ENCODE measurements around the gene BCAN.

The BCAN gene

DNA sequence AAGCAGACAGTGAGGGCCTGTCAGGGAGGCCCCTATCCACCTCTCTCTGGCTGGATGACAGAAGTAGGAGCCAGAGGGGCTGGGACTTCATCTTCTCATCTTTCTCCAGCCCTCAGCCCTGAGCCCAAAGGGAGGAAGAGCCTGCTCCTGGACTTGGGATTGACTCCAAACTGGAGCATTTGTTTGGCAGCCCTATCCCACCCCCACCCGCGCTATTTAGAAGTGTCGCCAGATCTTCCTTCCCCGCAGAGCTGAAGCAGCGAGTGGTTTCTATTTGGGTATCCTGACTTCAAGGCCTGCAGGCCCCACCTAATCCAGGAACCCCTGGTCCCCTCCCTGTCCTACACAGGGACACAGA, 25.7 kb downstream of the BCAN start:
- Histone ChIP-seq H3K9me3 (ENCODE audit: control extremely low read depth in 1 of 5, control insufficient read depth in 4 of 5, insufficient read depth in 2 of 5, low read depth in 1 of 5, low read length in 4 of 5) (no peaks in the 10 kb centered on the region), H3K4me1 (ENCODE audit: control extremely low read depth in 1 of 4, control insufficient read depth in 4 of 4, insufficient read depth in 4 of 4, low read length in 3 of 4) (peaks cover 0 to 29% (median 21%) of the 10 kb centered on the region in 4 experiments), H3K27ac (ENCODE audit: insufficient read depth in 1 of 2, low read depth in 1 of 2, low read length in 2 of 2, poor library complexity in 1 of 2, severe bottlenecking in 2 of 2) (no peak overlapping the region), H3K36me3 (ENCODE audit: control insufficient read depth in 4 of 4, insufficient read depth in 4 of 4, low read length in 3 of 4) (no peaks in the 10 kb centered on the region), H3K4me3 (ENCODE audit: control insufficient read depth in 1 of 7, extremely low read depth in 1 of 7, insufficient read depth in 4 of 7, low read depth in 2 of 7, low read length in 6 of 7) (no peak overlapping the region), H3K27me3 (replicated peaks in 2 of 5; ENCODE audit: control insufficient read depth in 4 of 5, insufficient read depth in 5 of 5, low read length in 4 of 5) (peaks cover 0 to 17% (median 0%) of the 10 kb centered on the region in 5 experiments)
- no peak for DNase-seq
- WGBS (ENCODE audit: insufficient coverage) = 100% methylated on average over 4 of the region's 5 CpGs
- ChIA-PET CTCF (interaction anchor here (0.8 to 16.8 kb wide), 2 partner anchors 13 to 41 kb away, joined by 5 to 351 read pairs; partner anchors contain the start of gene NES), POLR2A (no interaction called here)

DNA sequence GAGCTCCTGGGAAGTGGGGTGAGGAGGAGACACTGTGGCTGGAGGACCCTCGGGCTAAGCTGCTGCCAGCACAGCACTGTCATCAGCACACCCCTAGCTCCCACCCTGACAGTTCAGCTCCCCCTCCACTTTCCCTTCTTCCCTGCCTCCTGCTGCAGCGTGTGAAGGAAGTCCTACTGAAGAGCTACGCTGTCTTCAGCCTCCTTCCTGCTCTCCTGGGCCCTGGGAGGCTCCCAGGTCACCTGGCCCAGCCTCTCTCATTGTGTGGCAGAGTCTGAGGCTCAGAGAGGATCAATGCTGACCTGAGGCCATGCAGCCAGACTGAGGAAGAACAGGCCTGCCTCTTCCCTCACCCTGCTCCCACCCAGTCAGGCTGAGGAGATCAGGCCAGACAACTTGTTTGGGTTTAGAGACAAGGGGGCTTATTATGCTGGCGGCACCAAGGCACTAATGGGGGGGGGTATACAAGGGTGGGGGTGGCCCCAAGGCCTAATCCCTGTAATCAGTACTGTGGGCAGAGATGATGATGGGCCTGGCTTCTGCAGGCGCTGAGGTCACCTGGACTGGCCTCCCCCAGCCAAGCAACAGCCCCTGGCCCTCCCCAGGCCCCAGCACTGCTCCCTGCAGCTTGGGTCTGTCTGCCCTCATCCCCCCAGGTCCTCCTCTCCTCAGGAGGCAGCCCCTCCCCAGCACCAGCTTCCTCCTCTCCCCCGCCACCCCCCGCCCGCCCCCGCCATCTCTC, 26.2 kb downstream of the BCAN start:
- Histone ChIP-seq H3K4me1 (ENCODE audit: control extremely low read depth in 1 of 4, control insufficient read depth in 4 of 4, insufficient read depth in 4 of 4, low read length in 3 of 4) (peaks cover 0 to 24% (median 15%) of the 10 kb centered on the region in 4 experiments), H3K4me3 (ENCODE audit: control insufficient read depth in 1 of 7, extremely low read depth in 1 of 7, insufficient read depth in 4 of 7, low read depth in 2 of 7, low read length in 6 of 7) (no peak overlapping the region), H3K9me3 (ENCODE audit: control extremely low read depth in 1 of 5, control insufficient read depth in 4 of 5, insufficient read depth in 2 of 5, low read depth in 1 of 5, low read length in 4 of 5) (no peaks in the 10 kb centered on the region), H3K27ac (ENCODE audit: insufficient read depth in 1 of 2, low read depth in 1 of 2, low read length in 2 of 2, poor library complexity in 1 of 2, severe bottlenecking in 2 of 2) (no peak overlapping the region), H3K36me3 (ENCODE audit: control insufficient read depth in 4 of 4, insufficient read depth in 4 of 4, low read length in 3 of 4) (no peaks in the 10 kb centered on the region), H3K27me3 (replicated peaks in 2 of 5; ENCODE audit: control insufficient read depth in 4 of 5, insufficient read depth in 5 of 5, low read length in 4 of 5) (peaks cover 0 to 22% (median 0%) of the 10 kb centered on the region in 5 experiments)
- no peak for DNase-seq
- 100% methylated on average over 2 of the region's 9 CpGs for WGBS (ENCODE audit: insufficient coverage)
- POLR2A ChIA-PET = no interaction called here
- CTCF ChIA-PET = interaction anchor here (0.8 to 24.9 kb wide), 3 partner anchors 6 to 41 kb away, joined by 5 to 351 read pairs (median 351); partner anchors contain the start of gene NES

DNA sequence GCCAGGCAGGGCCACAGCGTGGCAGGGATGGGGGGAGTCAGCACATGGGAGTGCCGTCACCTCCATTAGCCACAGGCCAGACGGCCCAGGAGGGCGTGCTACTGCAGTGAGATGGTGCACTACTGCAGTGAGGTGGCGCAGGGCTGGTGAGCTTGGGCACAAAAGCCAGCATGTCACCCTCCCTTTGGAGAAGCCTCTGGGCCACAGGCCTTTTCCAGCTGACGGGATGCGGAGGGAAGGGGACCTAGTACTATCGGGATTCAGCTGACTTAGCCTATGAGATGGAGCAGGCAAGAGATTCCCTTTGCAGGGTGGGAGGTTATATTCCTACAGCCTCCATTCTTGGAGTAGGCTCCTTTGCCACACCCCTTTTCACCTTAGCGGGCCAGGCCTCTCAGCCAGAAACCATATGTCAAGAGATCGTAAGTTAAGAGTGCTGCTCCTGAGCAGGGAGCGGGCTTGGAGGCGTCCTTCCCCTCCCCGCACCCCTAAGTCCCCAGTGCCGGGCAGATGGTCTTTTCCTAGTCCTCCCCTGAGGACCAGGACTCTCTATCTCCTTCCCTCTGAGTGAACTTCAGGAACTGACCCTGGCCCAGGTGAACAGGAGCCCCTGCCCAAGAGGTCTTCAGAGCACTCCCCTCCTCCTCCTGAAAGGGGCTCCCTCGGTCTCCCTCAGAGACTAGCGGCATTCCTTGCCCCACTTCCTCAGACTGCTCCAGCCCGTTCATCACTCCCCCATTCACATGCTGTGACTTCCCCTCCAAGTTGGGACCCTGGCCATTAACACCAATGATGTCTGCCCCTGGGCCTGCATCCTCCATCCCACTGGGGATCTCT, 27.1 kb downstream of the BCAN start:
- Histone ChIP-seq H3K4me1 (ENCODE audit: control extremely low read depth in 1 of 4, control insufficient read depth in 4 of 4, insufficient read depth in 4 of 4, low read length in 3 of 4) (peaks cover 0 to 16% (median 10%) of the 10 kb centered on the region in 4 experiments), H3K36me3 (ENCODE audit: control insufficient read depth in 4 of 4, insufficient read depth in 4 of 4, low read length in 3 of 4) (no peaks in the 10 kb centered on the region), H3K27ac (ENCODE audit: insufficient read depth in 1 of 2, low read depth in 1 of 2, low read length in 2 of 2, poor library complexity in 1 of 2, severe bottlenecking in 2 of 2) (no peak overlapping the region), H3K9me3 (ENCODE audit: control extremely low read depth in 1 of 5, control insufficient read depth in 4 of 5, insufficient read depth in 2 of 5, low read depth in 1 of 5, low read length in 4 of 5) (no peaks in the 10 kb centered on the region), H3K4me3 (ENCODE audit: control insufficient read depth in 1 of 7, extremely low read depth in 1 of 7, insufficient read depth in 4 of 7, low read depth in 2 of 7, low read length in 6 of 7) (no peak overlapping the region), H3K27me3 (replicated peaks in 2 of 5; ENCODE audit: control insufficient read depth in 4 of 5, insufficient read depth in 5 of 5, low read length in 4 of 5) (peaks cover 0 to 30% (median 0%) of the 10 kb centered on the region in 5 experiments)
- no peak for DNase-seq
- POLR2A ChIA-PET = no interaction called here
- CTCF ChIA-PET = interaction anchor here (1.6 to 24.9 kb wide), 3 partner anchors 6 to 58 kb away, joined by 3 to 351 read pairs (median 351); partner anchors contain the start of gene NES
- 90% methylated on average over 17 of the region's 17 CpGs for WGBS (ENCODE audit: insufficient coverage)

DNA sequence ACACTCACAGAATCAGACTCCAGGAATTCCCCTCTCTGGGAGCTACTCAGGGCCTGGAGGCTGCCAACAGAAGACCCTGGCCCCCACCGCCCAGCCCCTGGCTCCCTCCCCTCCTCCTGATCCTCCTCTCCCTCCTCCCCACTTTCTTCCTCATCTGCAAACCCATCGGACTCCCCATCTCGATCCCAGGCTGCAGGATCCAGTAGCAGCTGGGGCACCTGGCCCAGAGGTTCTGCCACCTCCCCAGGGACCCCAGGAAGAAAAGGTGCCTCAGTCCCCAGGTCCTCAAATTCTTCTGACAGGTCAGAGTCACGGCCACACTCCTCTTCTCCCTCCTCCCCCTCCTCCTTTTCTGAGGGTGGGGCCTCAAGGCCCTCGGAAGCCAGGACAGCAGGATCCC, 27.9 kb downstream of the BCAN start:
- CTCF ChIA-PET = interaction anchor here (1.6 to 24.9 kb wide), 4 partner anchors 7 to 57 kb away, joined by 3 to 351 read pairs (median 180); partner anchors contain the start of gene NES
- Histone ChIP-seq H3K27me3 (replicated peaks in 2 of 5; ENCODE audit: control insufficient read depth in 4 of 5, insufficient read depth in 5 of 5, low read length in 4 of 5) (peaks cover 0 to 37% (median 5%) of the 10 kb centered on the region in 5 experiments), H3K4me3 (ENCODE audit: control insufficient read depth in 1 of 7, extremely low read depth in 1 of 7, insufficient read depth in 4 of 7, low read depth in 2 of 7, low read length in 6 of 7) (no peak overlapping the region), H3K36me3 (ENCODE audit: control insufficient read depth in 4 of 4, insufficient read depth in 4 of 4, low read length in 3 of 4) (no peaks in the 10 kb centered on the region), H3K4me1 (ENCODE audit: control extremely low read depth in 1 of 4, control insufficient read depth in 4 of 4, insufficient read depth in 4 of 4, low read length in 3 of 4) (peaks cover 0 to 8% (median 5%) of the 10 kb centered on the region in 4 experiments), H3K9me3 (ENCODE audit: control extremely low read depth in 1 of 5, control insufficient read depth in 4 of 5, insufficient read depth in 2 of 5, low read depth in 1 of 5, low read length in 4 of 5) (no peaks in the 10 kb centered on the region), H3K27ac (ENCODE audit: insufficient read depth in 1 of 2, low read depth in 1 of 2, low read length in 2 of 2, poor library complexity in 1 of 2, severe bottlenecking in 2 of 2) (no peak overlapping the region)
- DNase-seq = no peak
- POLR2A ChIA-PET = no interaction called here
- WGBS (ENCODE audit: insufficient coverage) = 44% methylated on average over 2 of the region's 5 CpGs

DNA sequence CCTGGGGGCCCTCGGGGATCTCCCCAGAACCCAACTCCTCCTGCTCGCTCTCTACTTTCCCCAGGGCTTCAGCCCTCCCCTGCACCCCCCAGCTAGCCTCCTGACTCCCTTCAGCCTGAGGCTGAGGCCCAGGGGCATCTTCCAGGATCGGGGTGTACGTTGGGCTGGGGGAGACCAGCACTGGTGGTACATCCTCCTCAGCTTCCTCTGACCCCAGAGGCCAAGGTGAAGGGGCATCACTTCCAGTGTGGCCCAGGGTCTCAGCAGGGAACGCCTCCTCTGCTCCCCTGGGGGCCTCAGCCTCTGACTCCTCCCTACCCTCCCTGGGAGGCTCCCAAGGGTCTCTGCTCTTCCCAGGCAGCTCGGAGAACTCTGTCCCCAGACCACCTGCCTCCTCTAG, 28.4 kb downstream of the BCAN start:
- Histone ChIP-seq H3K4me1 (ENCODE audit: control extremely low read depth in 1 of 4, control insufficient read depth in 4 of 4, insufficient read depth in 4 of 4, low read length in 3 of 4) (peaks cover 0 to 3% (median under 1%) of the 10 kb centered on the region in 4 experiments), H3K4me3 (ENCODE audit: control insufficient read depth in 1 of 7, extremely low read depth in 1 of 7, insufficient read depth in 4 of 7, low read depth in 2 of 7, low read length in 6 of 7) (no peak overlapping the region), H3K27me3 (replicated peaks in 2 of 5; ENCODE audit: control insufficient read depth in 4 of 5, insufficient read depth in 5 of 5, low read length in 4 of 5) (peaks cover 0 to 40% (median 9%) of the 10 kb centered on the region in 5 experiments), H3K9me3 (ENCODE audit: control extremely low read depth in 1 of 5, control insufficient read depth in 4 of 5, insufficient read depth in 2 of 5, low read depth in 1 of 5, low read length in 4 of 5) (no peaks in the 10 kb centered on the region), H3K36me3 (ENCODE audit: control insufficient read depth in 4 of 4, insufficient read depth in 4 of 4, low read length in 3 of 4) (no peaks in the 10 kb centered on the region), H3K27ac (ENCODE audit: insufficient read depth in 1 of 2, low read depth in 1 of 2, low read length in 2 of 2, poor library complexity in 1 of 2, severe bottlenecking in 2 of 2) (no peak overlapping the region)
- WGBS (ENCODE audit: insufficient coverage) = 88% methylated on average over 5 of the region's 6 CpGs
- ChIA-PET POLR2A (no interaction called here), CTCF (interaction anchor here (1.6 to 24.9 kb wide), 4 partner anchors 8 to 56 kb away, joined by 3 to 351 read pairs (median 180); partner anchors contain the start of gene NES)
- DNase-seq = no peak

DNA sequence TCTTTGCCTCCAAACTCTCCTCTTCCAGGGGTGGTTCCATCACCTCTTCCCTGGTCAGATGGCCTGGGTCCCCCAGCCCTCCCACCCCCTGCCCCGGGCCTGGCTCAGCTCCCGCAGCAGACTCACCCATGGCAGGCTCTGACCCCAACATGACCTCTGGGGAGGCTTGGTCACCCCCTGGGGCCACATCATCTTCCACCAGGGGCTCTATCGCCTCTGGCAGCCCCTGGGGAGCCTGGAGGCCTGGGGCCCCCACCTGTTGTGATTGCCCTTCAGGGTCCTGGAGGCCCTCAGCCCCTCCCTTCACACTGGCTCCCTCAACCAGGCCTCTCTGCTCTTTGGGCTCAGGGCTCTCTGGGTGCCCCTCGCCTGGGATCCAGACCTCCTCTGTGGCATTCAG, 28.9 kb downstream of the BCAN start:
- peaks cover 0 to 44% (median 13%) of the 10 kb centered on the region in 5 experiments for H3K27me3 ChIP-seq (replicated peaks in 2 of 5; ENCODE audit: control insufficient read depth in 4 of 5, insufficient read depth in 5 of 5, low read length in 4 of 5)
- no peaks in the 10 kb centered on the region for H3K9me3 ChIP-seq (ENCODE audit: control extremely low read depth in 1 of 5, control insufficient read depth in 4 of 5, insufficient read depth in 2 of 5, low read depth in 1 of 5, low read length in 4 of 5)
- no peak for DNase-seq
- WGBS (ENCODE audit: insufficient coverage) = 71% methylated on average over 4 of the region's 4 CpGs
- H3K4me1 ChIP-seq (ENCODE audit: control extremely low read depth in 1 of 4, control insufficient read depth in 4 of 4, insufficient read depth in 4 of 4, low read length in 3 of 4) = no peaks in the 10 kb centered on the region
- H3K4me3 ChIP-seq (ENCODE audit: control insufficient read depth in 1 of 7, extremely low read depth in 1 of 7, insufficient read depth in 4 of 7, low read depth in 2 of 7, low read length in 6 of 7) = no peak overlapping the region
- POLR2A ChIA-PET = no interaction called here
- no peak overlapping the region for H3K27ac ChIP-seq (ENCODE audit: insufficient read depth in 1 of 2, low read depth in 1 of 2, low read length in 2 of 2, poor library complexity in 1 of 2, severe bottlenecking in 2 of 2)
- no peaks in the 10 kb centered on the region for H3K36me3 ChIP-seq (ENCODE audit: control insufficient read depth in 4 of 4, insufficient read depth in 4 of 4, low read length in 3 of 4)
- CTCF ChIA-PET = interaction anchor here (1.6 to 24.9 kb wide), 4 partner anchors 8 to 56 kb away, joined by 3 to 351 read pairs (median 180); partner anchors contain the start of gene NES
